ENCODE data around the gene PSAP. TPM values are rescaled to one million over a fixed set of nuclear protein-coding genes. Genes with fewer than 3 reads are reported as not detected.
"Not testable (repeated sequence)": the region's sequence is repeated elsewhere in the genome, so short reads cannot be mapped to it uniquely, and the experiment has no call there.

The PSAP gene
- total and polyA plus RNA-seq, 4 donors, result 496 to 1,828 (median 1,097) TPM

DNA sequence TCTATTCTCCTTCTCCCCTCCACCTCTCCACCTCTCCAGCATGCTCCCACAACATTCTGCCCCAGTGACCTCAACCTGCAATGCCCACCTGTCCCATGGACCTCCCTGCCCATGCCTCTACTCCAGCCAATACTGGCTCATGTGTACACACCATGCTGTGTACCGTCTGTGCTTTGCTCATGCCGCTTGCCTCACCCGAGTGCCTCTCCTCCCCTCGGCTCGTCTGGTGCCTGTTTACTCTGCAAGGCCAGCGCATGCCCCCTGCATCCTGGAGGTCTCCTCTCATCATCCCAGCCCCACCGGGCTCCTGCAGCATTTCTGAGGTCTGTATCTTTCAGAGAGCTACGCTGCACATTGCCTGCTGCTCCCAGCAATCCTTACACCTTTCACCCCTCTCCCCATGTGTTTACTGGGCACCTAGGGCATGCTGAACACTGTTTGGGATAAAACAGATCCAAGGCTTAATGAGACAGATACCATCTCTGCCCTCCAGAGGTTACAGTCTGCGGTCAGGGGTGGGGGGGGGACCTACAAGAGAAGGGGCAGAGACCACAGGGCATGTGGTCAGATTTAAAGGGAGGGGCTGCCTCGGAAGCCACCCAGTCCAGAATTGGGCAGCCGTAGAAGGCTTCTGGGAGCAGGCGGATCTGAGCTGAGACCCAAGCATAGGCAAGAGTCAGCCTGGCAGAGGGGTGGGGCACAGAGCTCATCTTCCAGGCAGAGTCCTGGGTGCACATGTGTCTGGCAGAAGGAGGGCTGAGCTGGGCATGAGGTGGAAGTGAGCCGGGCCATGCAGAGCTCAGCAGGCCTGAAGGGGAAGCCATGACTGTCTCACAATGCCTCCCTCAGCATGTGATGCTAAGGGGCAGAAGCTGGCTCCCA, 29.6 kb upstream of the PSAP start:
- no peak overlapping the region for H3K27ac ChIP-seq (ENCODE audit: low read depth in 1 of 2, low read length in 1 of 2)
- no peaks in the 10 kb centered on the region for H3K36me3 ChIP-seq (ENCODE audit: control insufficient read depth in 4 of 4, insufficient read depth in 4 of 4, low read length in 4 of 4)
- no peak overlapping the region for H3K4me3 ChIP-seq
- WGBS, 2 donors, result 72 to 82% methylated on average over 13 of the region's 13 CpGs
- TF ChIP-seq, protein P1, sequence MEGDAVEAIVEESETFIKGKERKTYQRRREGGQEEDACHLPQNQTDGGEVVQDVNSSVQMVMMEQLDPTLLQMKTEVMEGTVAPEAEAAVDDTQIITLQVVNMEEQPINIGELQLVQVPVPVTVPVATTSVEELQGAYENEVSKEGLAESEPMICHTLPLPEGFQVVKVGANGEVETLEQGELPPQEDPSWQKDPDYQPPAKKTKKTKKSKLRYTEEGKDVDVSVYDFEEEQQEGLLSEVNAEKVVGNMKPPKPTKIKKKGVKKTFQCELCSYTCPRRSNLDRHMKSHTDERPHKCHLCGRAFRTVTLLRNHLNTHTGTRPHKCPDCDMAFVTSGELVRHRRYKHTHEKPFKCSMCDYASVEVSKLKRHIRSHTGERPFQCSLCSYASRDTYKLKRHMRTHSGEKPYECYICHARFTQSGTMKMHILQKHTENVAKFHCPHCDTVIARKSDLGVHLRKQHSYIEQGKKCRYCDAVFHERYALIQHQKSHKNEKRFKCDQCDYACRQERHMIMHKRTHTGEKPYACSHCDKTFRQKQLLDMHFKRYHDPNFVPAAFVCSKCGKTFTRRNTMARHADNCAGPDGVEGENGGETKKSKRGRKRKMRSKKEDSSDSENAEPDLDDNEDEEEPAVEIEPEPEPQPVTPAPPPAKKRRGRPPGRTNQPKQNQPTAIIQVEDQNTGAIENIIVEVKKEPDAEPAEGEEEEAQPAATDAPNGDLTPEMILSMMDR (IDR thresholded peaks at IDR 0.05; ENCODE audit: control extremely low read depth, extremely low read depth), result no peak
- no peak overlapping the region for H3K9ac ChIP-seq (ENCODE audit: insufficient read depth in 1 of 2, low read length in 2 of 2)
- no peak for DNase-seq
- peaks cover 0 to 6% (median 0%) of the 10 kb centered on the region in 5 donors for H3K4me1 ChIP-seq (ENCODE audit: control insufficient read depth in 5 of 5, insufficient read depth in 5 of 5, low read length in 5 of 5)
- peak; percentile 34 for ATAC-seq (ENCODE audit: insufficient read depth, low FRiP score)
- H3K27me3 ChIP-seq (ENCODE audit: control insufficient read depth in 3 of 3, insufficient read depth in 3 of 3, low read length in 2 of 3), result no peaks in the 10 kb centered on the region
- H3K9me3 ChIP-seq (ENCODE audit: control insufficient read depth in 4 of 4, insufficient read depth in 3 of 4, low read length in 3 of 4), result no peaks in the 10 kb centered on the region

DNA sequence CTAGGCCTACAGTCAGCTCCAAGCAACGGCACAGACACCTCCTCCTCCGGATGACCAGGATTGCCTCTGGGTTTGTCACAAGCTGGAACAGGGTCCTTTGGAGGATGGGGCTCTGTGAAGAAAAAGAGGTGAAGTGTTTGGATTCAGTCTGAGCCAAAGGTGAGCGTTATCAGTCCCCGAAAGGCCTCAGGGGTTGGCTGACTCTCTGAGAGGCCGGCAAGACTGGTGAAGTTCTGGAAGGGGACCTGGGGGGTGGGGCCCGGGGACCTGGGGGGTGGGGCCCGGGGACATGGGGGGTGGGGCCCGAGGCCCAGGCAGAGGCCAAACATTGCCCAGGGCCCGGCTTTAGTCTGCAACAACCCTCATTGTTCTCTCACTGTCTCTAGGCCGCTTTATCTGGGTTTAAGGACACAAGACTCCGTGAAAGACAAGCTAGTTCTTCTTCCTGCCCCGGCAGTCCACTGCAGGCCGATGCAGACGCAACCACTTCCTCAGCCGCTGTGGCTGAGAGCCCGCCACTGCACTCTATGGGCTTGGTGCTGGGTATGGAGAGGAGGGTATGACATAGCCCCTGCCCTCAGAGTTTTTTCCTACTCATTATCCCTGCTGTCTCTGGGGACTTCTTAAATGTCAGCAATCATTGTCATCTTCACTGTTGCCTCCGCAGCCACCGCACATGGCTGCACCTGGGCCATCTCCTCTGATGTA, 27.4 kb upstream of the PSAP start:
- Histone ChIP-seq H3K4me1 (ENCODE audit: control insufficient read depth in 5 of 5, insufficient read depth in 5 of 5, low read length in 5 of 5) (peaks cover 0 to 5% (median 0%) of the 10 kb centered on the region in 5 donors), H3K27ac (ENCODE audit: low read depth in 1 of 2, low read length in 1 of 2) (no peak overlapping the region), H3K27me3 (ENCODE audit: control insufficient read depth in 3 of 3, insufficient read depth in 3 of 3, low read length in 2 of 3) (no peaks in the 10 kb centered on the region), H3K36me3 (ENCODE audit: control insufficient read depth in 4 of 4, insufficient read depth in 4 of 4, low read length in 4 of 4) (no peaks in the 10 kb centered on the region), H3K9me3 (ENCODE audit: control insufficient read depth in 4 of 4, insufficient read depth in 3 of 4, low read length in 3 of 4) (no peaks in the 10 kb centered on the region), H3K9ac (ENCODE audit: insufficient read depth in 1 of 2, low read length in 2 of 2) (no peak overlapping the region), H3K4me3 (no peak overlapping the region)
- no peak for ATAC-seq (ENCODE audit: insufficient read depth, low FRiP score)
- TF ChIP-seq, protein P1 (IDR thresholded peaks at IDR 0.05; ENCODE audit: control extremely low read depth, extremely low read depth), result no peak
- peak in 1 of 3 donors; percentile 2 for DNase-seq
- 22 to 37% methylated on average over 18 of the region's 18 CpGs for WGBS, 2 donors

DNA sequence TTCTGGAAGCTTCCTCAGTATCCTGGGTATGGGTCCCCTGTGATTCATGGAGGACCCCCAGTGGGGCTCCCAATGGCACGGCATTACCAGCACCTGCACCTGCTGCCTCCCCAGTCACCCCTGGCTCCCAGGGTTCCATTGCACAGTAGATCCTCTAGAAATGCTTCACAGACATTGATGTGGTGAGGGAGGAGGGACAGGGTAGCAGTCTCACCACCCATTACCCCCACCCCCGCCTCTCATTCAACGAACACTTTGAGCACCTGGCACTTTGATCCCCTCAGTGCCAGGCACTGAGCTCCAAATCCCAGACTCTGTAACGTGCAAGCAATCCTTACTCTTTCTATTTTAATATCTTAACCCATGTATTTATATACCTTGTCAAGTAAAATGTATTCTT, 26.8 kb upstream of the PSAP start:
- ATAC-seq (ENCODE audit: insufficient read depth, low FRiP score) (no peak), DNase-seq (no peak)
- Histone ChIP-seq H3K36me3 (ENCODE audit: control insufficient read depth in 4 of 4, insufficient read depth in 4 of 4, low read length in 4 of 4) (no peaks in the 10 kb centered on the region), H3K27ac (ENCODE audit: low read depth in 1 of 2, low read length in 1 of 2) (no peak overlapping the region), H3K9ac (ENCODE audit: insufficient read depth in 1 of 2, low read length in 2 of 2) (no peak overlapping the region), H3K27me3 (ENCODE audit: control insufficient read depth in 3 of 3, insufficient read depth in 3 of 3, low read length in 2 of 3) (no peaks in the 10 kb centered on the region), H3K9me3 (ENCODE audit: control insufficient read depth in 4 of 4, insufficient read depth in 3 of 4, low read length in 3 of 4) (no peaks in the 10 kb centered on the region), H3K4me3 (no peak overlapping the region), H3K4me1 (ENCODE audit: control insufficient read depth in 5 of 5, insufficient read depth in 5 of 5, low read length in 5 of 5) (peaks cover 0 to 2% (median 0%) of the 10 kb centered on the region in 5 donors)
- WGBS, 2 donors, result 81 to 92% methylated on average over 4 of the region's 4 CpGs
- TF ChIP-seq, protein P1 (IDR thresholded peaks at IDR 0.05; ENCODE audit: control extremely low read depth, extremely low read depth), result no peak

DNA sequence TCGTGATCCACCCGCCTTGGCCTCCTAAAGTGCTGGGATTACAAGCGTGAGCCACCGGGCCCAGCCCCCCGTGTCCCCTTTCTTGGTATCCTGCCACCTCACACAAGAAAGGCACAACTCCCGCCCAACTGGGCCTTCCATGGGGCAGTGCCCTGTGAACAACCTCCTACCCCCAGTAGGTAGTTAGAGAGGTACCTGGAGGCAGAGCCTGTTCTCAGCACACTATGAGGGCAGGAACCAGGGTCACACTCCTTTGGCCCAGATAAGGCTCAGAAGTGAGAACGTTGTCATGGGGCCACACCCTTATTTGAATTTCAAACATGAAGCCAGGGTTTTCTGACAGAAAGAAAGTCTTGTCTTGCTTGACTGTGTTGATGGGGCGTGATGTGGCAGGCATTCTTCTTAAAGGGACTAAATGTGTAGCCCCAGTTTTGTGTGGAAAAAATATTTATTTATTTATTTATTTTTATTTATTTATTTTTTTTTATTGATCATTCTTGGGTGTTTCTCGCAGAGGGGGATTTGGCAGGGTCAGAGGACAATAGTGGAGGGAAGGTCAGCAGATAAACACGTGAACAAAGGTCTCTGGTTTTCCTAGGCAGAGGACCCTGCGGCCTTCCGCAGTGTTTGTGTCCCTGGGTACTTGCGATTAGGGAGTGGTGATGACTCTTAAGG, 23.8 kb upstream of the PSAP start:
- 87 to 89% methylated on average over 13 of the region's 13 CpGs for WGBS, 2 donors
- ATAC-seq (ENCODE audit: insufficient read depth, low FRiP score); H3K4me3 ChIP-seq; H3K4me1 ChIP-seq (ENCODE audit: control insufficient read depth in 5 of 5, insufficient read depth in 5 of 5, low read length in 5 of 5); H3K9ac ChIP-seq (ENCODE audit: insufficient read depth in 1 of 2, low read length in 2 of 2); H3K27me3 ChIP-seq (ENCODE audit: control insufficient read depth in 3 of 3, insufficient read depth in 3 of 3, low read length in 2 of 3); H3K27ac ChIP-seq (ENCODE audit: low read depth in 1 of 2, low read length in 1 of 2); H3K9me3 ChIP-seq (ENCODE audit: control insufficient read depth in 4 of 4, insufficient read depth in 3 of 4, low read length in 3 of 4); H3K36me3 ChIP-seq (ENCODE audit: control insufficient read depth in 4 of 4, insufficient read depth in 4 of 4, low read length in 4 of 4); DNase-seq: not testable (repeated sequence)
